ENCODE results near the gene ATXN1.

GRCh38 chr6:16318538-16318937 is 442.7 kb downstream of the ATXN1 start:
- TF ChIP-seq CTCF (IDR thresholded peaks at IDR 0.05; ENCODE audit: low read depth, low read length): no peak
- TF ChIP-seq EZH2phosphoT487 (IDR thresholded peaks at IDR 0.05; ENCODE audit: low read depth): no peak
